GM19193 (cell line): Measurements from ENCODE around the gene FCHO1.

Source experiments
- POLR2A ChIP-seq: IDR thresholded peaks from 4 replicates; pipeline ENCODE4 v1.6.1; 2011; ENCODE audit not compliant: insufficient read depth, insufficient read length; ENCODE audit errors: extremely low read depth

The FCHO1 gene

DNA sequence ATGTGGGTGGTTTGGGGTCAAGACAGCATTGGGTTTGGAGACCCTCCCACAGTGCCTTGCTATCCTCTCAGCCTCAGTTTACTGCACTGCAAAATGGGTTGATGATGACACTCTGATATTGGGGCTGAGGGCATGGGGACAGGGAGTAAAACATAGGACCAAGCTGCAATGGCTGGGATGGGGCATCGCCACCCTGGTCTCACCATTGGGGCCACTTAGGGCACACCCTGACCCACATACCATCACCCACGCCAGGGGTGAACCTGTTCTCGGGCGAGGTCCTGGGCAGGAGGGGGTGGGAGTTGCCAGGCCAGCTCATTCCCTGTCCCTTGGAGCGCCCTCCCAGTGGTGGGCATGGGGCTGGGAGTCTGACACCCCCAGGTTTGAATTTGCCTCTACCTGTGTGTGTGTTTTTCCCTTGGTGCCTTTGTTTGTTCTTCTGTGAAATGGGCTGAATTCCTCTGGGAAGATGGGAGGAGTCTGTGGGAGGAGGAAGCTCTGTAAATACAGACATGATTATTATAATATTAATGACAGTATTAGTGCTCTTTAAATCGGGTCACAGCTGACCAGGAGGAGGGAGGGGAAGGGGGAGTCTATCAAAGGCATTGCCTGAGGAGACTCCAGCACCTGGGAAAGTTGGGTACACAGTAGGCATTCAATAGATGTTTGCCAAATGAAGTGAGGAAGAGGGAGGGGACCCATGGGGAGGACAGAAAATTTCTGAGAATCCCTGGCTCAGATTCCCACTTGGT lies 2.2 kb upstream of the FCHO1 start:
- TF ChIP-seq POLR2A: no peak

DNA sequence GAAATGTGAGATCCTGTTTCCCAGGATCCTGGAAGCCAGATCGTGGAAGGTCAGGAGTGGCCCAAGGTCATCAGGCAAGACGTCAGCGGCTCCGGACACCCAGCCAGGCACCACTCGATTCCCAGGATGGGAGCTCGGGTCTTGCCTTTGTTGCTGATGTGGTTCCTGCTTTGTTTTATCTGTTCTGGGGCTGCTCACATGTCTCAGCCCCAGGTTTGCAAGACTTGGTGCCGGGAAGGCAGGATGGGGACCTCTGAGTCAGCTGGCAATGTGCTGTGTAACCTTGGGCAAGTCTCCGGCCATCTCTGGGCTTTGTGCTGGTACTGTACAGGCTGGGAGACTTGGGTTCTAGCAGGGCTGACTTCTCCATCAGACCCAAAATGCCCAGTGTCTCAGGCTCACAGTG lies 1.4 kb upstream of the FCHO1 start:
- TF ChIP-seq POLR2A: no peak

DNA sequence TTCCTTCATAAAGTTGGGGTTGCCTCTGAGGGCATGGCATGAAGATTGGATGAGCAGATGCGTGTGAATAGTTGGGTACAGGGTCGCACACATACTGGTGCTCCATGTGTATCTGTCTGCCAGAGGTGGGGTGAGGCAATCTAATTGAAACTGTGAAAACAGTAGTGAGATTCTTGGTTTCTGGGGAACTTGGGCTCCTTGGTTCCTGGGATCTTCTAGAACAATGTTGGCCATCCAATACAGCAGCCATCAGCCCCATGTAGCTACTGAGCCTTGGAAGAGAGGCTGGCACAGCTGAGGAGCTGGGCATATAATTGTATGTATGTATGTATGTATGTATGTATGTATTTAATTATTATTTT lies 616 bp downstream of the FCHO1 start:
- TF ChIP-seq POLR2A: no peak

DNA sequence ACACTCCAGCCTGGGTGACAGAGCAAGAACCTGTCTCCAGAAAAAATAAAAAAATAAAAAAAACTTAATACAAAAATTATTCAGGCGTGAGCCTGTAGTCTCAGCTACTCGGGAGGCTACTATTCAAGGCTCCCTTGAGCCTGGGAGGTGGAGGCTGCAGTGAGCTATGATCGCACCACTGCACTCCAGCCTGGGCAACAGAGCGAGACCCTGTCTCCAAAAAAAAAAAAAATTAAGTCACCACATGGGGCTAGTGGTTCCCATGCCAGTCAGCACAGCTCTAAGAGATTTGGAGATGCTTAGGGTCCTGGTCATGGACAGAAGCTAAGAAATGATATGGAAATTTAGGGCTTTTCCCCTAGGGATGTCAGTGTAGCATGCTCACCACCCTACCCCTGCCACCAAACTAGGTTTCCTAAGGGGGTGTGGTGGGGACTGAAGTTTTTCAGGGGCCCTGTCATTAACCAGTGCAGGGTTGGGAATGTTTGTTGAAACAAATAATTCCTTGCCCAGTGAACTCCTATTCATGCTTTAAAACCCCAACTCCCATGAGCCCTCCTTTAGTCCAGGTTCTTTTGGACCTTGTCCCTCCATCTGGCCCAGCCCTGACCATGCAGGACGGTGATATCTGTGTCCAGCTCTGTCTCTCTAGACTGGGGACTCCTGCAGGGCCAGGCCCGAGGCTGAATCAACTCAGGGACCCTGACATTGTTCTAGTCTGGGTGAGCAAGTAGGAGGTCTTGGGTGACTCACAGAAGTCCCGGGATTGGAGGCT lies 1.8 kb downstream of the FCHO1 start:
- TF ChIP-seq POLR2A: no peak

DNA sequence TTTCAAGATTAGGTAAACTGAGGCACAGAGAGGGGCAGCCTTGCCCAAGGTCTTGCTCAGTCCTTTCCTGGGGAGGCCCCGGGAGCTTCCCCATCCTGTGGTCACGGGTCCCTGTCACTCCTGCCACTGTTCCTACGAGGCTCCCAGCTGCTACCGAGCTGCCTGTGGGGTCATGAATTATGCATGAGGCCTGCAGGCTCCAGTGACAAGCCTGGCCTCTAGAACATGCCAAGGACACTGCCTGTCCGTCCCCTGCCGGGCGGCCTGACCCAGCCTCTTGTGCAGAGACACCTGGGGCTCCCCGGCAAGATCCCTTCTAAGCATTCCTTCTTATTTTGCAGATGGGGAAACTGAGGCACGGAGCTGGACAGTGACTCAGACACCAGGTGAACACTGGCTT lies 2.7 kb downstream of the FCHO1 start:
- no peak for TF ChIP-seq POLR2A

DNA sequence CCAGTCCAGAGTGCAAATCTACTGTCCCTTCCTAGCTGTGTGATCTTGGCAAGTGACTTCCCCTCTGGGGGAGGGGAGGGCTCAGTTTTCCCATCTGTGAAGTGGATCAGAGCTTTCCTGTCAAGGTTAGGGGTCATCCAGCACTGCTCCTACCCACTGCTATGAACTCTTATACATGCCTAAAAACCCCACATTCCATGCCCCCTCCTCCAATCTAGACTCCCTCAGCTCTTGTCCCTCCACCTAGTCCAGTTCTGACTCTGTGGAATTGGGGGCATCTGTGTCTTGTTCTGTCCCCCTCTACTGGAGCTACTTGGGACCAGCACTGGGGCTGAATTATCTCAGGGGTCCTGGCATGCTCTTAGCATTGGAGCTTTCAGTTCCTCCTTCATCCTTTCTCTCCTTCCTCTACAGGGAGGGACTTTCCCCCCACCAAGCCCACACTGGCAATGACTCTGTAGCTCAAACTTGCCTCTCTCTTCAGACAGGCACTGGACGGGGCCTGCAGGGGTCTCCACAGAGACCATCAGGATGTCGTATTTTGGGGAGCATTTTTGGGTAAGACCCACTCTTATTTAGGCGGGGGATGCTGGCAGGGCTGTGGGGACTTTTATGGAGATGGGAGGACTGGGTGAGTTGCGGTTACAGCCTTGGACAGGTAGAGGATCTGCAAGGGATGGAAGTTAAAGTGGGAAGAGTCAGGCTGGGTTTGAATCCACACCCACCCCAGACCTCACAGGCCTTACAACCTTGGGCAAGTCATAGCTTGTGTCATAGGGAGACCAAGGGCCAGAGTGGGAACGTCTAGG lies 3.6 kb downstream of the FCHO1 start:
- TF ChIP-seq POLR2A: no peak

DNA sequence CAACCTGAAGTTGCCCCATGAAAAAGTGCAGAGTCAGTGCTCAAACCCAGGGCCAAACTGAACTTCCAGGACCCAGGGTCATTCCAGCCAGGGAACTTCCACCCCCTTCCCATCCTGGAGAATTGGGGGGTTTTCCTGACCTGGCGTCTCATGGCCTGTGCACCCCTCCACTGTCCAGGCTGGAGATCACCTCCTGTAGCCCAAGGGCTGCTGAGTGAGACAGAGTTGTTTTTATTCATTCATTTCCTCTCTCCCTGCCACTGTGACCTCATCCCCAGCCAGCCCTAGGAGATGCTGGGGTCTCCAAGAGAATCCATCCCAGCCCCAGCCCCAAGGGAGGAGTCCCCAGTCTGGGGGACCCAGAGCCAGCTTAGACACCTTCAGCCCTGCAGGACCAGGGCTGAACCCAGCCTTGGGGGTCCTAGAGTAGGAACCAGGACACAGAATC lies 4.2 kb downstream of the FCHO1 start:
- TF ChIP-seq POLR2A: no peak

DNA sequence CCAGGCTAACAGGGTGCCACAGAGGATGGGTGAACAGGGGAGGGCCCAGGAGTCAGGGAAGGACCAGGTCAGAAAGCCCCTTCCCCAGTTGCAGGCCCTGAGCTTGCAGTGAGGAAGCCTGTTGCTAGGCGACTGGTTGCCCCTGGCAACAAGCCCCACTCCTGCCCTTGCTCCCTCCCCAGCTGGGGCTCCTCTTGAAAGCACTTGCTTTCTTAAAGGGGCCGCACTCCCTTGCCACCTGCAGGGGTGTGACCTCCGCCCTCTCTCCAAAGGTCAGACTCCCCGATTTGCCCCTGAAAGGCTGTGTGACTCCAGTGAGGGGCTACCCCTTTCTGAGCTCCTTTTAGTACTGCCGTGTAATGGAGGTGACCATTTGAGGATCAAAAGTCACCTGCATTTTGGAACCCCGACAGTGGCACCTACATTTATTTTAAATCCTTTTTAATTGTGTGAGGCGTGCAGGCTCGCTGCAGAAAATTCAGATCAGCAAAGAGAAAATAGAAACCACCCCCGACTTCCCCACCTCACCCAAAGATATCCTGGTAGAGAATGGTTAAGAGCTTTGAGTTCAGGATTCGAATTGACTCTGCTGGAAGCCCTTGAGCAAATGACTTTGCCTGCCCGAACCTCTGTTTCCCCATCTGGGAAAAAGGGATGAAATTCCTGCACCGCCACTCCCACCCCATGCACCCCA lies 4.8 kb downstream of the FCHO1 start:
- TF ChIP-seq POLR2A: no peak

DNA sequence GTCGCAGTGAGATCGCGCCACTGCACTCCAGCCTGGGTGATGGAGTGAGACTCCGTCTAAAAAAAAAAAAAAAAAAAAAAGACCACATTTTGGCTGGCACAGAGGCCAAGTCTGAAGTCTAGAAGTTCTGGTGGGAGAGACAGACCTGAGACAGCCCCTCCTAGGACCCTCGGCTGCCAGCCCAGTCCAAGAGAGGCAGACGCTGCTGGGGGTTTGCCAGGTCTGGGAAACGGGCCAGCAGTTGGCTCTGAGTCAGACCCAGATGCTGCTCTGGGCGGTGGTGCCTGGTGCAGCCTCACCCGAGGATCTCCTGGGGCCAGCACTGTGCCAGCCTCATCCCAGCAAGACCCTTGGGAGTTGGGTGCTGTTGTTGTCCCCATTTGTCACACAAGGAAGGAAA lies 5.8 kb downstream of the FCHO1 start:
- TF ChIP-seq POLR2A: no peak

DNA sequence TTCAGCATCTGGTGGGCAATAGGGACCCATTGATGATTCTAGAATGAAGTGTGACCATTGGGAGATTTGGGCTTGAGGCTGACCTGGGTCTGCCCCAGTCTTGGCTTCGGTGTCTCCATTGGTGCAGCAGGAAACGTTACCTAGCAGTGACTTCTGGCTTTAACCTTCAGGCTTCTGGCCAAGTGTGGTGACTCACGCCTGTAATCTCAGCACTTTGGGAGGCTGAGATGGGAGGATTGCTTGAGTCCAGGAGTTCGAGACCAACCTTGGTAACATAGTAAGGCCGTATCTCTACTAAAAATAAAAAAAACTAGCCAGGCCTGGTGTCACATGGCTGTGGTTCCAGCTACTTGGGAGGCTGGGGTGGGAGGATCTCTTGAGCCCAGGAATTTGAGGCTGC lies 7.2 kb downstream of the FCHO1 start:
- TF ChIP-seq POLR2A: no peak

DNA sequence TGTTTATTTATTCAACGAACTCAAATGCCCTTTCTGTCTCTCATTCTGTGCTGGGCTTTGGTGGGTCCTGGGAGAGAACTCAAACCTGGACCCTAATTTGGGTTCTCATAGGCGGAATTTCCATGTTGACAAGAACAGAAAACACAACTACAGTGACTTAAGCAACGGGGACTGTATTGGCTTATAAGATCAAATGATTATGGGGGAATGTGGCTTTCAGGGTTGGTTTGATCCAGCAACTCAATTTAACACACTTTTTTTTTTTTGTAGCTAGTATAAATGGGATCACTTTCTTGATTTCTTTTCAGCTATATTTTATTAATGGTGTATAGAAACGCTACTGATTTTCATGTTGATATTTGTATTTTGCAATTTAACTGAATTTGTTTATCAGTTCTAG lies 9.9 kb downstream of the FCHO1 start:
- no peak for TF ChIP-seq POLR2A

DNA sequence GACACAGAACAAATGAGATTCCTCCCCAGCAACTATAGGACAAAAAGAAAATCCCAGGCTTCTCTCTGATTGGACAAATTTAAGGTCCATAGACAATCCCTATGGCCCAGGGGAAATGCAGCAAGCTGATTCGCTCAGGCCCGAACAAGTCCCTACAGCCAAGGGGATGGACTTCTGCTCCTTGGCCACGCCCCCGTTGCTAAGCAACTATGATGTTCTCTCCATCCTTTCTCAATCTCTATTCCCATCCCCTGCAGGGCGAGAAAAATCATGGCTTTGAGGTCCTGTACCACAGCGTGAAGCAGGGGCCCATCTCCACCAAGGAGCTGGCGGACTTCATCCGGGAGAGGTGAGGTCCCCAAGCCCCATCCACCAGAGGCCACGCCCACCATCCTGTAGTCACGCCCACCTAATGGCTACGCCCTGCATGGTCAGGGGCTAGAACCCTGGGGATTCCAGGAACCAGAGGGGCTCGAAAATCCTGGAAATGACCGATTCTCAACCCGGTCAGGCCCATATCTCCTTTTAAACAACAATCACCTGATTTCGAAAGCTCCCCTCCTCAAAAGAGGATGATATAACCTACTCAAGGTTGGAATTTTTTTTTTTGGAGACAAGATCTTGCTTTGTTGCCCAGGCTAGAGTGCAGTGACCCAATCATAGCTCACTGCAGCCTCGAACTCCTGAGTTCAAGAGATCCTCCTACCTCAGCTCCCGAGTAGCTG lies 11.4 kb downstream of the FCHO1 start:
- TF ChIP-seq POLR2A: no peak

DNA sequence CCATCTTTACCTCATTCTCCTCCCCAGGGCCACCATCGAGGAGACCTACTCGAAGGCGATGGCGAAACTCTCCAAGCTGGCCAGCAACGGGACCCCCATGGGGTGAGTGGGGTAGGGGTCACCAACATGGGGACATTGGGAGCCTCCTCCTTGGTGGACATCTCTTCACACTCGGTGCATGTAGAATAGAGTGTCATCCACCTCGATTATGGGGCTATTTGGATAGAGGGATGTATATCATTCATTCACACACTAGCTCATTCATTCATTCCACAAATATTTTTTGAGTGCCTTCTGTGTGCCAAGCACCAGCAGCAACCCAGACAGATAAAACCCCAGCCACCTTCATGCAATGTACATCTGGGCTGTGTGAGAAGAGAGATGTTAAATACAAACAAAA lies 13.1 kb downstream of the FCHO1 start:
- TF ChIP-seq POLR2A: no peak

DNA sequence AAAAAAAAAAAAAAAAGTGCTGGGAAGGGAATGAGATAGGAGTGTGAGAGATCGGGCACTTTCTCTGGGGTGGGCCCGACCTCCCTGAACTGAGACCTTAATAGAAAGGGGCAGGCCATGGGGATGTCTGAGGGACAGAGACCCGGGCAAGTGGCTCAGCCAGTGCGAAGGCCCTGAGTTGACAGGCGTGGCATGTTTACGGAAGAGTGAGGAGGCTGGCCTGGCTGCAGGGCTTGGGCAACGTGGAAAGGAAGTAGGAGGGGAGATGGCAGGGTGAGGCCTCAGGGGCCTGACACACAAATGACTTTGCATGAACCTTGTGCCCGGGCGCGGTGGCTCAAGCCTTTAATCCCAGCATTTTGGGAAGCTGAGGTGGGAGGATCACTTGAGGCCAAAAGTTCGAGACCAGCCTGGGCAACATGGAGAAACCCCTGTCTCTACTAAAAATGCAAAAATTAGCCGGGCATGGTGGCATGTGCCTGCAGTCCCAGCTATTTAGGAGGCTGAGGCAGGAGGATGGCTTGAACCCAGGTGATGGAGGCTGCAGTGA lies 13.9 kb downstream of the FCHO1 start:
- TF ChIP-seq POLR2A: no peak
